Endothelial cell (in vitro differentiated cells): ENCODE data around the gene CASZ1. TPM values are rescaled to one million over a fixed set of nuclear protein-coding genes. Genes with fewer than 3 reads are reported as not detected.
A peak's percentile ranks its signal among the peaks of the same experiment; 100 is the strongest.

Experiments
- DNase-seq: peaks from one replicate; pipeline ENCODE4 v3.0.0; 2021; ENCODE audit warnings: low spot score
- H3K27ac Mint-ChIP-seq: one replicate; pipeline ENCODE4 v1.8.0; 2021; ENCODE audit warnings: mixed read lengths, inconsistent platforms; ENCODE audit not compliant: unreplicated experiment
- H3K27me3 Mint-ChIP-seq: one replicate; pipeline ENCODE4 v1.8.0; 2021; ENCODE audit warnings: mild to moderate bottlenecking, moderate library complexity, mixed read lengths, inconsistent platforms; ENCODE audit not compliant: unreplicated experiment
- H3K36me3 Mint-ChIP-seq: one replicate; pipeline ENCODE4 v1.8.0; 2021; ENCODE audit warnings: mild to moderate bottlenecking, low read depth, mixed read lengths, inconsistent platforms; ENCODE audit not compliant: unreplicated experiment
- H3K4me1 Mint-ChIP-seq: one replicate; pipeline ENCODE4 v1.8.0; 2021; ENCODE audit warnings: mild to moderate bottlenecking, mixed read lengths, inconsistent platforms; ENCODE audit not compliant: unreplicated experiment
- H3K4me3 Mint-ChIP-seq: one replicate; pipeline ENCODE4 v1.8.0; 2021; ENCODE audit warnings: mild to moderate bottlenecking, mixed read lengths, inconsistent platforms; ENCODE audit not compliant: unreplicated experiment
- H3K9me3 Mint-ChIP-seq: one replicate; pipeline ENCODE4 v1.8.0; 2021; ENCODE audit warnings: mixed read lengths, inconsistent platforms; ENCODE audit not compliant: unreplicated experiment
- total RNA-seq: library from RNA; stranded (reverse); fragmentation: NEBNext Ultra II Directional; extraction: Animal tissue kit (Norgen Biotek cat#: 25700); gene quantifications from one replicate; pipeline ENCODE4 v1.2.1, GENCODE V29; 2021; ENCODE audit not compliant: unreplicated experiment
- TF ChIP-seq, protein P1 (sequence below): fragments of 200-600 bp; sonication (generic); IDR thresholded peaks from one replicate; pipeline ENCODE4 v1.5.0; 2021; ENCODE audit warnings: antibody characterized with exemption; ENCODE audit not compliant: unreplicated experiment

The CASZ1 gene
- total RNA-seq, 1 donor from 2014 or later, result 6.3 TPM

DNA sequence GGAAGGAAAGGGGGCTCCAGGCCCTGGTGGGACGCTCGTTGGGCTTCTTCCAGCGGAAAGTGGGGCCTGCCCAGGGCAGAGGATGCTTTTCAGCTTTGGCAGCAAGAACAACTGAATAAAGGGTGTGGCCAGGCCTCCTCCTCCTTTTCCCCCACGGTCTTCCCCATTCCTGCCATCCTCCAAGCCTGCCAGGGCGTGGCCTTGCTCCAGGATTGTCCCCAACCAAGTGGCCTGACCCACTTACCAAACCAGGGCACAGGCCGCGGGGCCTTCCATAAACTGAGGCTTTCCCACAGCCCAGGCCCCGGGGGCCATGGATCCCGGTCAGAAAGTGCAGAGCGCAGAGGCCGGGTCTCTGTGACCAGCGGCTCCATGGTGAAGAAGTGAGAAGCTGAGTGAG, 33.6 kb downstream of the CASZ1 start:
- no peak overlapping the region for H3K4me3 Mint-ChIP-seq
- TF ChIP-seq, protein P1, sequence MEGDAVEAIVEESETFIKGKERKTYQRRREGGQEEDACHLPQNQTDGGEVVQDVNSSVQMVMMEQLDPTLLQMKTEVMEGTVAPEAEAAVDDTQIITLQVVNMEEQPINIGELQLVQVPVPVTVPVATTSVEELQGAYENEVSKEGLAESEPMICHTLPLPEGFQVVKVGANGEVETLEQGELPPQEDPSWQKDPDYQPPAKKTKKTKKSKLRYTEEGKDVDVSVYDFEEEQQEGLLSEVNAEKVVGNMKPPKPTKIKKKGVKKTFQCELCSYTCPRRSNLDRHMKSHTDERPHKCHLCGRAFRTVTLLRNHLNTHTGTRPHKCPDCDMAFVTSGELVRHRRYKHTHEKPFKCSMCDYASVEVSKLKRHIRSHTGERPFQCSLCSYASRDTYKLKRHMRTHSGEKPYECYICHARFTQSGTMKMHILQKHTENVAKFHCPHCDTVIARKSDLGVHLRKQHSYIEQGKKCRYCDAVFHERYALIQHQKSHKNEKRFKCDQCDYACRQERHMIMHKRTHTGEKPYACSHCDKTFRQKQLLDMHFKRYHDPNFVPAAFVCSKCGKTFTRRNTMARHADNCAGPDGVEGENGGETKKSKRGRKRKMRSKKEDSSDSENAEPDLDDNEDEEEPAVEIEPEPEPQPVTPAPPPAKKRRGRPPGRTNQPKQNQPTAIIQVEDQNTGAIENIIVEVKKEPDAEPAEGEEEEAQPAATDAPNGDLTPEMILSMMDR, result no peak
- no peaks in the 10 kb centered on the region for H3K9me3 Mint-ChIP-seq
- DNase-seq, result no peak
- H3K27me3 Mint-ChIP-seq, result peaks cover 21% of the 10 kb centered on the region
- H3K4me1 Mint-ChIP-seq, result peaks cover 19% of the 10 kb centered on the region
- H3K27ac Mint-ChIP-seq, result no peak overlapping the region
- H3K36me3 Mint-ChIP-seq, result peaks cover 2% of the 10 kb centered on the region

GRCh38 chr1:10762153-10762523, 34.3 kb downstream of the CASZ1 start:
- Mint-ChIP-seq H3K27me3 (peaks cover 21% of the 10 kb centered on the region), H3K27ac (peak overlapping the region; percentile 89), H3K4me1 (peaks cover 19% of the 10 kb centered on the region), H3K36me3 (peaks cover 5% of the 10 kb centered on the region), H3K4me3 (no peak overlapping the region), H3K9me3 (no peaks in the 10 kb centered on the region)
- DNase-seq, result peak; percentile 16
- TF ChIP-seq, protein P1, result no peak

DNA sequence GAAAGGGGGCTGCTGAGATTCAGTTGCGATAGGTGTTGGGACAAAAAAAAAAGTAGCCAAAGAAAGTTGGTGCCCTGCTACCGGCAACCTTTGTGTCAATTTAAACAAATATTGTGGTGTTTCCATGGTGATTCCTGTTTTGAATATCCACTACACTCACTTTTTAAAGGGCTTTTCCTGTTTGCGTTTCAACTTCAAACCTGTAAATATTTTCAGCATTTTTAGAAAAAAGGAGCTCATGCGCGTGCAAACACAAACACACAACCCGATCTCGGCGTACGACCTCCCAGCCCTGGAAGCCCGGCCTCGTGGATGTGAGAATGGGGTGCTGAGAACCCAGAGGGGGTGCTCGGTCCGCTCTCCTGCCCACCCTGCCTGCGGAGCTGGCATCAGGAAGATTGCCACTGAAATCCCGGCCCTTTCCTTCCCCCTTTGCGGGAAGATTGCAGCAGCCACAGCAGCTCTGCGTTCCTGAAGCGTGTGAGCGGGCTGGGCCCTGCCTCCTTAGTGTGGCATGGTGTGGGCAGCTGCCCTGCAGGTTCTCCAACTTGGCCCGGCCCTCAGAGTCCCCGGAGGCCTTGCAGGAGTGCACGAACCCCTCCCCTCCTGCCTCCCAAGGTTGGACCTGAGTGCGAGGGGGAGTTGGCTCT, 34.8 kb downstream of the CASZ1 start:
- H3K27ac Mint-ChIP-seq, result peak overlapping the region; percentile 90
- no peaks in the 10 kb centered on the region for H3K9me3 Mint-ChIP-seq
- H3K4me1 Mint-ChIP-seq, result peaks cover 19% of the 10 kb centered on the region
- DNase-seq, result peak; percentile 28
- TF ChIP-seq, protein P1, result no peak
- peaks cover 21% of the 10 kb centered on the region for H3K27me3 Mint-ChIP-seq
- no peak overlapping the region for H3K4me3 Mint-ChIP-seq
- H3K36me3 Mint-ChIP-seq, result peaks cover 5% of the 10 kb centered on the region

- Mint-ChIP-seq H3K27ac (peak overlapping the region; percentile 90), H3K27me3 (peaks cover 21% of the 10 kb centered on the region), H3K4me3 (peak overlapping the region; percentile 2), H3K36me3 (peaks cover 5% of the 10 kb centered on the region), H3K9me3 (no peaks in the 10 kb centered on the region), H3K4me1 (peaks cover 19% of the 10 kb centered on the region)
- DNase-seq, result no peak
- TF ChIP-seq, protein P1, result no peak
Measured at GRCh38 chr1:10760566-10761502, 35.6 kb downstream of the CASZ1 start.
